Lung (tissue), 12 donors: Measurements from ENCODE around the gene ADAMTS2. TPM values are rescaled to one million over a fixed set of nuclear protein-coding genes. Genes with fewer than 3 reads are reported as not detected.

ENCODE experiments used
- ATAC-seq: fragments of 200-7000 bp; cut with Tn5 transposase; one replicate; pipeline ENCODE4 v1.9.1; 2020; ENCODE audit warnings: moderate number of reproducible peaks; ENCODE audit not compliant: insufficient read depth, low FRiP score
- DNase-seq, 3 donors: peaks; one replicate each; pipeline ENCODE4 v3.0.0-alpha.2; 2013 to 2017
- H3K27ac ChIP-seq, 2 donors: one replicate each; pipeline ENCODE4 v1.5.1; 2013; ENCODE audit warnings: mild to moderate bottlenecking in 2 of 2, moderate library complexity in 2 of 2, control low read depth in 1 of 2, inconsistent platforms in 1 of 2, low read depth in 1 of 2, low read length in 1 of 2
- H3K27me3 ChIP-seq, 3 donors: one replicate each; pipeline ENCODE4 v1.5.1; 2013; ENCODE audit warnings: low read length in 2 of 3; ENCODE audit not compliant: control insufficient read depth in 3 of 3, insufficient read depth in 3 of 3
- H3K36me3 ChIP-seq, 4 donors: one replicate each; pipeline ENCODE4 v1.5.1; 2013; ENCODE audit warnings: low read length in 4 of 4, mild to moderate bottlenecking in 1 of 4, moderate library complexity in 1 of 4; ENCODE audit not compliant: control insufficient read depth in 4 of 4, insufficient read depth in 4 of 4
- H3K4me1 ChIP-seq, 5 donors: one replicate each; pipeline ENCODE4 v1.5.1; 2013; ENCODE audit warnings: low read length in 5 of 5, mild to moderate bottlenecking in 2 of 5, moderate library complexity in 1 of 5; ENCODE audit not compliant: control insufficient read depth in 5 of 5, insufficient read depth in 5 of 5
- H3K4me3 ChIP-seq: one replicate; pipeline ENCODE4 v1.5.1; 2013; ENCODE audit warnings: mild to moderate bottlenecking, control low read depth, moderate library complexity
- H3K9ac ChIP-seq, 2 donors: one replicate each; pipeline ENCODE4 v1.5.1; 2013; ENCODE audit warnings: low read length in 2 of 2, control low read depth in 1 of 2; ENCODE audit not compliant: insufficient read depth in 1 of 2
- H3K9me3 ChIP-seq, 4 donors: one replicate each; pipeline ENCODE4 v1.5.1; 2013; ENCODE audit warnings: low read length in 3 of 4, mild to moderate bottlenecking in 1 of 4, moderate library complexity in 1 of 4; ENCODE audit not compliant: control insufficient read depth in 4 of 4, insufficient read depth in 3 of 4
- WGBS, 2 donors: extraction: QIAGEN DNeasy Blood & Tissue Kit; methylation state at CpG; one replicate each; pipeline ENCODE4 v1.1.7; 2013; 5-methylcytosine and 5-hydroxymethylcytosine counted together
- polyA plus RNA-seq, 2 donors: library from polyadenylated mRNA; stranded (reverse); fragments of 200-250 nt; gene quantifications; one replicate each; pipeline ENCODE4 v1.2.1, GENCODE V29; 2013
- total RNA-seq, 2 donors: library from RNA; depleted of rRNA in 1 of 2; stranded (reverse); fragments of >200 nt in 1 of 2; gene quantifications; one replicate each; pipeline ENCODE4 v1.2.1, GENCODE V29; 2014 to 2021
- TF ChIP-seq, protein P1 (sequence below): IDR thresholded peaks from 2 replicates; pipeline ENCODE4 v1.5.1; 2012; ENCODE audit warnings: mild to moderate bottlenecking; ENCODE audit errors: control extremely low read depth, extremely low read depth
- donor health status: control.
- donor health status: control.
- donor health status: Bipolar disorder and iron deficiency.
- donor health status: healthy.
- donor health status: DM: yes; HTN: yes; CAD: no.

The ADAMTS2 gene
- total and polyA plus RNA-seq, 4 donors = 9.3 to 45.5 (median 28.7) TPM

DNA sequence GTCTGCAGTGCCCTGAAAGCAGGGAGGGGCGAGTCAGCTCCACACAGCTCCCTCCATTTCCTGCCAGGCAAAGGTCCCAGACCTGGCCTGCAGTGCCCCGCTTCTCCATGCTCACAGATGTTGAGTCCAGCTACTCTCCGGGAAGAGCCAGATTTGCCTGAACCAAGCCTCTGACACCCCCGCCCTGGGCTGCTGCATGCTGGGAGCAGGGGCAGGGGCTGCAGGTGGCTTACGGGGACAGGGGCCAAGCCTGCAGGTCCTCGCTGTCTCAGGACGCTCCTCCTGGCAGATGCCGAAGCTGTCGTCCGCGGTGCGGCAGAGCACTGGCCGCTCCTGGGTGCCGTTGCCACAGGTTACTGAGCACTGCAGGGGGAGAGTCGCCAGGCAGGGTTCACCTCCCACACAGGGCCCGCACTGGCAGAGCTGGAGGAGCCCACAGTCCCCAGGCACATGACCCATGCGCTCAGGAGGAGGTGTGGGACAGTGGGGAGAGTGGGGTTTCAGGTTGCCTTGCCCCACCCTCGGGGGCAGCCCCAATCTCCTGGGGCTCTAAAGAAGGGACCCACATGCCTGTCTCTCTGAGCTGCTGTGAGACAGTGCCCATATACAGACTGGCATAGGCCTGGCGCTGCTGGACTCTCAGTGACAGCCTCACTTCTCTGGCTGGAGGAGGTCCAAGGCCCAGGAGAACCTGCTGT lies 222.7 kb downstream of the ADAMTS2 start:
- Histone ChIP-seq H3K36me3 (peaks cover 0 to 18% (median 2%) of the 10 kb centered on the region in 4 donors), H3K4me3 (no peak overlapping the region), H3K9me3 (peaks cover 0 to 43% (median 0%) of the 10 kb centered on the region in 4 donors), H3K4me1 (no peaks in the 10 kb centered on the region), H3K27me3 (no peaks in the 10 kb centered on the region), H3K27ac (no peak overlapping the region), H3K9ac (no peak overlapping the region)
- WGBS, 2 donors = 88 to 90% methylated on average over 18 to 19 of the region's 19 CpGs
- no peak for ATAC-seq
- DNase-seq = no peak
- TF ChIP-seq, protein P1, sequence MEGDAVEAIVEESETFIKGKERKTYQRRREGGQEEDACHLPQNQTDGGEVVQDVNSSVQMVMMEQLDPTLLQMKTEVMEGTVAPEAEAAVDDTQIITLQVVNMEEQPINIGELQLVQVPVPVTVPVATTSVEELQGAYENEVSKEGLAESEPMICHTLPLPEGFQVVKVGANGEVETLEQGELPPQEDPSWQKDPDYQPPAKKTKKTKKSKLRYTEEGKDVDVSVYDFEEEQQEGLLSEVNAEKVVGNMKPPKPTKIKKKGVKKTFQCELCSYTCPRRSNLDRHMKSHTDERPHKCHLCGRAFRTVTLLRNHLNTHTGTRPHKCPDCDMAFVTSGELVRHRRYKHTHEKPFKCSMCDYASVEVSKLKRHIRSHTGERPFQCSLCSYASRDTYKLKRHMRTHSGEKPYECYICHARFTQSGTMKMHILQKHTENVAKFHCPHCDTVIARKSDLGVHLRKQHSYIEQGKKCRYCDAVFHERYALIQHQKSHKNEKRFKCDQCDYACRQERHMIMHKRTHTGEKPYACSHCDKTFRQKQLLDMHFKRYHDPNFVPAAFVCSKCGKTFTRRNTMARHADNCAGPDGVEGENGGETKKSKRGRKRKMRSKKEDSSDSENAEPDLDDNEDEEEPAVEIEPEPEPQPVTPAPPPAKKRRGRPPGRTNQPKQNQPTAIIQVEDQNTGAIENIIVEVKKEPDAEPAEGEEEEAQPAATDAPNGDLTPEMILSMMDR = no peak

DNA sequence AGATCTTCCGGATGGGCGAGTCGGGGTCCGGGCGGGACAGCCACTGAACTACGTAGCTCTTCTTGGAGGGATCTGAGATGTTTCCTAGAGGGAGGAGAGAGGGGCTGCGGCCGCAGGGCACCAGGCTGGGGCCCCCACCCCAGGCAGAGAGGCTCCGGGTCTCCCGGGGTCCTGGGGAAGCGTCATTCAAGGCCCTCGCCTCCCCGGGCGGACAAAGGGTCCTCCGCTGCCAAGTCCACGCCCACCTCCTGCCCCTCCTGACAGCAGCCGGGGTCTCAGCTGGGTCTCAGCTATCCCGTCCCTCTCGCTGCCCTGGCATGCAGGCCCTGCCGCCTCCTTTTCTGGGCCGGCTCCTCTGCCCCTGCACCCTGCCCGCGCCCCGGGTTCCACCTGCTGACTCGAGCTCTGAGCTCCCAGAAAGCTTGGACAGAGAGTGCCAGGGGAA lies 223.6 kb downstream of the ADAMTS2 start:
- WGBS, 2 donors = 78 to 94% methylated on average over 25 of the region's 25 CpGs
- Histone ChIP-seq H3K4me3 (no peak overlapping the region), H3K27ac (no peak overlapping the region), H3K36me3 (peaks cover 0 to 18% (median 2%) of the 10 kb centered on the region in 4 donors), H3K9me3 (peaks cover 0 to 44% (median 0%) of the 10 kb centered on the region in 4 donors), H3K4me1 (no peaks in the 10 kb centered on the region), H3K9ac (no peak overlapping the region), H3K27me3 (no peaks in the 10 kb centered on the region)
- ATAC-seq (no peak), DNase-seq (no peak)
- TF ChIP-seq, protein P1 = no peak

GRCh38 chr5:179120951-179121666 lies 224.2 kb downstream of the ADAMTS2 start:
- H3K27ac ChIP-seq = no peak overlapping the region
- 69 to 84% methylated on average over 67 to 75 of the region's 75 CpGs for WGBS, 2 donors
- H3K36me3 ChIP-seq = peaks cover 0 to 18% (median 2%) of the 10 kb centered on the region in 4 donors
- no peak overlapping the region for H3K9ac ChIP-seq
- ATAC-seq (no peak), DNase-seq (no peak)
- no peak overlapping the region for H3K4me3 ChIP-seq
- H3K9me3 ChIP-seq = peaks cover 0 to 46% (median 0%) of the 10 kb centered on the region in 4 donors
- H3K27me3 ChIP-seq = no peaks in the 10 kb centered on the region
- no peaks in the 10 kb centered on the region for H3K4me1 ChIP-seq
- TF ChIP-seq, protein P1 = no peak
